HG02840 (cell line): Measurements from ENCODE around the gene WIPF3.
"Not testable (repeated sequence)": the region's sequence is repeated elsewhere in the genome, so short reads cannot be mapped to it uniquely, and the experiment has no call there.

ENCODE experiments used
- ATAC-seq: cut with Tn5 transposase; IDR thresholded peaks from one replicate; pipeline ENCODE4 v1.9.1; 2021; ENCODE audit warnings: mild to moderate bottlenecking, moderate library complexity, moderate number of reproducible peaks; ENCODE audit not compliant: unreplicated experiment, low FRiP score

The WIPF3 gene

DNA sequence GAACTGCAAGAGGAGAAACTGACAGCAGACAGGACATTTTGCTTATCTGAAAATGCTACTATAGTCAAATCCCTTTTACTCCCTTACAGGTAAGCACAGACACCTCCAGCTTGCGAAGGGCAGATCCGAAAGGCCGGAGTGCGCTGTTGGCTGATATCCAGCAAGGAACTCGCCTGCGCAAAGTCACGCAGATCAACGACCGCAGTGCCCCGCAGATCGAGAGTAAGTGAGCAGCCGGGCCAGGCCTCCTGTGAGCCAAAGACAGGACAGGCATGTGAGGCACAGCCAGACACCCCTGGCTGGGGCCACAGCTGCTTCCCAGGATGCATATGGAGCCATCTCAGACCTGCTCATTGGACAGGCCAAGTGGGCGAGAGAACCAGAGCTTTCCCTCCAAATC is 69.4 kb downstream of the WIPF3 start:
- ATAC-seq: no peak

DNA sequence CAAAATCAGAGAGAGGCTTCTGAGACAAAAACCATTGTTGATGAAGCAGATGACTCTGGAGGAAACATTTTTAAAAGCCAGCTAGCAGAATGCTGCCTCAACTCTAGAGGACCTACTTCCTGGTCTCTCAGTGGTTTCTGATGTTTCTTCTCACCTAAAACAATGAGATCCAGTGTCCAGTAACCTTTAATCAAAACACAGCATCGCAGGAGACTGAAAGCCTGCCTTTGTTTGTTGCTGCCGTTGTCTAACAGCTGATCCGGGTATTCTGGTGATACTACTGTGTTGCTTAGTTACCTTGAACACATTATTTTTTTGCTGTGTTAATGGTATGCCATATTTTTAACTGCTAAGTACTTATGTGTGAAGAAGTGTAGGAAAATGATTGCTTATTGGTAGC is 70.9 kb downstream of the WIPF3 start:
- ATAC-seq: no peak

DNA sequence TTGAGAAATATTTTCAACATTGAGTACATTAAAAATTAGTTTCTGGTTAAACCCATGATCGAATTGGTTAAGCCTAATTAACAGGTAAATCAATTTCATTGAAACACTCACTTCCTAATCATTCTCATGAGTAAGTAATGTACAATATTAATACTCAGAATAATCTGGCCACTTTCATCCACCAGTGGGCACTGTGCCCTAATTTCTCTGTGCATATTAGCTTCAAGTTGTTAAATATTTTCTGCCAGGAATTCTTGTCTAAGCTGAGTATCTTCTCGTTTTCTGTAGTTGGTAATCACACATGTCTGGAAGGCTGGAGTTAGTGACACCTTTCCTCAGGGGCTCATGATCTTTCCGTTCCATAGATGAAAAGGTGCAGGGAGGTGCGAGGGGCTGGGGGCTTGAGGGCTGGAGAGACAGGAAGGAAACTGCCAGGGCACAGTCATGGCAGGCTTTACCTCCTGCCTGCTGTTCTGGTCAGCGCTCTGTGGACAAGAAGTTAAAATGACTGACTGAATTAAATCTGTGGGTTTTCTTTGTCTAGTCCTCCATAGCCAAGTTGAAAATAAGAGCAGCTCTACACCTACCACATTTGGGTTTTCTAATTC is 71.9 kb downstream of the WIPF3 start:
- ATAC-seq: no peak

DNA sequence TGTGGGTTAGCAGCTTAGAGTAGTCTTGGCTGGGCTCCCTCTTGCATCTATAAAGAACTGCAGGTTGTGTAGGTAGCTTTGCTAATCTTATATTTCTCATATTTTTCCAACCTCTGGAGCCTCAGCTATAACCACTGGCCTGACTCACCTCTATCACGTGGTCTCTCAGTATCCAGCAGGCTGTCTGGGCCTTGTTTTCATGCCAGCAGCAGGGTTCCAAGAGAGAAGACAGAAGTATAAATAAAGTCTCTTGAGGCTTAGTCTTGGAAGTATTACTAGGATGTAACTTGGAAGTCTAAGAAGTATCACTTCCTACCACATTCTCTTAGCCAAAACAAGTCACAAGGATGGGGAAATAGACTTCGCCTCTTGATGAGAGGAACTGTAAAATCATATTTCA is 73.3 kb downstream of the WIPF3 start:
- ATAC-seq: no peak

DNA sequence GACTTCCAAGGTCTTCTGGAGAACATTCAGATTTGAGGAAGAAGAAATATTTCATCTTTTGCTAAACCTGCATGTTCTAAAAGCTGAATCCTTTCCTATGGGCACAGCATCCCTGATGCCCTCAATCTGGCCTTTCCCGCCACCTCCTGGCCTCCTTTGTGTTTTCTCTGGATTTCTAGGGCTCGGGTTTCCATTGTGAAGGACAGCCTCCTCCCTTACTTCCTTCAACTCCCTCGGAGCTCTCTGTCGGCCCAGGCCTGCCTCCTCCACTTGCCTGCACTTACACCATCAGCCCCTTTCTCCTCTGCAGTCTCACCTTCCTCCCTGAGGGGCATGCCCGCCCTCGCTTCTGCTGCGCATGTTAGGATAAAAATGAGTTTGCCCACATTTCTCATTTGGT is 75.4 kb downstream of the WIPF3 start:
- ATAC-seq: no peak

DNA sequence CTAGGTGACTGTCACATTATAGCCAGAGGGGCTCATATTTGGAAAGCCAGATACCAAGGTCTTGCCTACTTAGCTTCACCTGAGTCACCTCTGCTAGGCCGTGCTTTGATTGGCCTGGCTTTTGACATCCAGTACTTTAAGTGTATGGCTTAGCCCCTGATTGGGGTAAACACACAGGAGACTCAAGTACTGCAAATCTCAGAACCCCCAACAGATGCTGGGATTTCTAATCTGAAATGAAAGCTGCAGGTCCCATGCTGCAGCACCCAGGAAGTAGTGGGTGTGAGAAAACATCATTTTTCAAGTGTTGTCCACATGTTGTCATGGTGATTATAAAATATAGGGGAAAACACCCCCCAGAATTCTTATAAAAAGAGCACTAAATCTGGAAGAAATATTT is 76.2 kb downstream of the WIPF3 start:
- ATAC-seq: no peak

DNA sequence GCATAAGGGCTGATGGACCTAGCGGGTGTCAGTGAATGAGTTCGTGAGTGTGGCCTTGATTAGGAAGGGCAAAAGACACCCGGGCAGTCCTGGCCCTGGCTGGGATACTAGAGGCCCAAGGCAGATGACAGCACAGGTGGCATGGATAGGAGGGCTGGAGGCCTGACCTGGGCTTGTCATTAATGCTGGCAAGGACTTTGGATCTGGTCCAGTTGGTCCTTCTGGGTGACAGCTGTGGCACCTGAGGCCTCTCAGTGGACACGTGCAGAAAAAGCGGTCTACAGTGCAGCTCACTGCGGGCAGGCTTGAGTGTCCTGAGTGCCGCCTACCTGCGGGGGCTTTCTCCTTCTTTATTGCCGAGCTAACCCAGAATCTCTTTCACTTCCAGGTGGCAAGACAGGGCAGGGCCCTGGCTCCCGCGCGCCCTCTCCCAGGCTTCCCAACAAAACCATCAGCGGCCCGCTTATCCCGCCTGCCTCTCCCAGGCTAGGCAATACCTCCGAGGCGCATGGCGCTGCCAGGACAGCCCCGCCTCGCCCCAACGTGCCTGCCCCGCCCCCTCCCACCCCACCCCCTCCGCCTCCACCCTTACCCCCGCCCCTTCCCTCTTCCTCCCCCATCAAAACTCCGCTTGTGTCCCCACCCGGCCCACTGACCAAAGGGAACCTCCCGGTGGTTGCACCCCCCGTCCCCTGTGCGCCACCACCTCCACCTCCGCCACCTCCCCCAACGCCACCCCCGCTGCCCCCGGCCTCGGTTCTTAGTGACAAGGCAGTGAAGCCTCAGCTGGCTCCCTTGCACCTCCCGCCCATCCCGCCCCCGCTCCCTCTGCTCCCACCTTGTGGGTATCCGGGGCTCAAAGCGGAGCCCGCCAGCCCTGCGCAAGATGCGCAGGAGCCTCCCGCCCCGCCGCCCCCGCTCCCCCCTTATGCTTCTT is 77.4 kb downstream of the WIPF3 start:
- no peak for ATAC-seq

DNA sequence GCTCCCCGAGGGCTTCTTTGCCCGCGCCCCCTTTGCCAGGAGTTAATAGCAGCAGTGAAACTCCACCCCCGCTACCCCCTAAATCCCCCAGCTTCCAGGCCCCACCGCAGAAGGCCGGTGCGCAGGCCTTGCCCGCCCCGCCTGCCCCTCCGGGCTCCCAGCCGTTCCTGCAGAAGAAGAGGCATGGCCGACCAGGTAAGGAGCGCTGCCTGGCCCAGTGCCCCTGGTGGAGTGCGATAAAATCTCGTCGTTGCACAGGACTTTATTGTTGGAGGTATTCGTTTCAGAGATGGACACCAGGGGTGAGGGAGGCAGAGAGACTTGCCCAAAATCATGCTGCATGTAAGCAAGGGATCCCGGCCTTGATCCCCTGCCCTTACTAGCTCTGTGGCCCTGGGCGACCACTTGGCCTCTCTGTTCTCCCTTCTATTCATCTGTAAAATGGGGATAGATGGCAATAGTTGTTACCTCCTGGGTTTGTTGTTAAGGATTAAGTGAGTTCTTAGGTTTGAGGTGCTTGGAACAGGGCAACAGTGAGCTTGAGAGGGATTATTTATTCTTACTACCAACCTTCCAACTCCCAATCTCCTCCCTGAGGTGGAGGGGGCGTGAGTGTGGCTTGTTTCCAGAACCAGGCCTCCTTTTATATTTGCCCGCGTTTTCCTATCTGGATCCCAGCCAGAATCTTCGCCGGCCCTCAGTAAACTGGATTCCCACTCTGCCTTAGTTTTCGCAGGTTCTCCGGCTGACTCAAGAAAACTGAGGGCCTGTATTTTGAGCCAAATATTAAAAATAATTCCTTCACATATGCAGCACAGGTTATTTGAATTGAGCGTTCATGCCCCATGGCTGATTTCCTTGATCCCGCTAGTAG is 78.3 kb downstream of the WIPF3 start:
- ATAC-seq: no peak

DNA sequence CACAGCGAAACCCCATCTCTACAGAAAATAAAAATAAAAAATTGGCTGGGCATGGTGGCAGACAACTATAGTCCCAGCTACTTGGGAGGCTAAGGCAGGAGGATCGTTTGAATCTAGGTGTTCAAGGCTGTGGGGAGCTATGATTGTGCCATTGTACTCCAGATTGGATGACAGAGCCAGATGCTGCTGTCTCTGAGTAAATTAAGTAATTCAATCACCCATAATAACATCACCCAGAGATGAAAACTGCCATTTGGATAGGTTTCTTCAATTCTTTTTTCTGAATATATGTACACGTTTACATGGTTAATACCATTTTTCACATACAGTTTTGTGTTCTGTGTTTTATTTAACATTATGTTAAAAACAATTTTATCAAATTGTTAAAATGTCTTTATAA is 79.3 kb downstream of the WIPF3 start:
- no peak for ATAC-seq

DNA sequence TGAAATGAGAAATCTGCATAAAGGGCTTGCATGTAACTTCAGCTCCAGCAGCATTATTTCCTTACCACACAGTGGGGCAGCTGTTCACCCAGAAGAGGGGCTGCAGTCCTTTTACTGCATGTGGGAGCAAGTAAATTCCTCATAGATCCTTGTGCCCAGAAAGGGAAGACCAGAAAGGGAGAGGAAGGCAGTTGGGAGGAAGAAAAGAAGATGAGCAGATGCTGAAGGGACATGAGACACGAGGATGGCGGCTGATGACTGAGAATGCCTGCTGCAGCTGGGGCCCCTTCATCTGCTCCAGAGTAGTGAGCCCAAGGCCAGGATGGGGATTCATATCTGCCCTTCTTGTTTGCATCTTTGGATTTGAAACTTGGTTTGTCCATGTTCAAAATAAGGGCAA is 80.5 kb downstream of the WIPF3 start:
- no peak for ATAC-seq

DNA sequence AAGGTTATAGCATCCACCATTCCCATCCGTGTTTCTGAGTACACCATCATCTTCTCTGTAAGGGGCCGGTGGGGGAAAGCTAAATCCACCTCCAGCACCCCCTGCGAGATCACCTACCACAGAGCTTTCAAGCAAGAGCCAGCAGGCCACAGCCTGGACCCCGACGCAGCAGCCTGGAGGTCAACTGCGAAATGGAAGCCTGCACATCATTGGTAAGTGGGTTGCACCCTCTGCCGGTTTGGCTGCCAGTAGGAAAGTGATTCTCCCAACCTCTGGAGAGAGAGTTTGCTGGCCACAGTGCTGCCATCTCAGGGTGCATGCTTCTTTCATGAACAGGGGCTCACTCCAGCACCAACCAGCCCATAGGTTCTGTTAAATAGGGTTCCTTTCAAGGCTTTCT is 81.7 kb downstream of the WIPF3 start:
- no peak for ATAC-seq

DNA sequence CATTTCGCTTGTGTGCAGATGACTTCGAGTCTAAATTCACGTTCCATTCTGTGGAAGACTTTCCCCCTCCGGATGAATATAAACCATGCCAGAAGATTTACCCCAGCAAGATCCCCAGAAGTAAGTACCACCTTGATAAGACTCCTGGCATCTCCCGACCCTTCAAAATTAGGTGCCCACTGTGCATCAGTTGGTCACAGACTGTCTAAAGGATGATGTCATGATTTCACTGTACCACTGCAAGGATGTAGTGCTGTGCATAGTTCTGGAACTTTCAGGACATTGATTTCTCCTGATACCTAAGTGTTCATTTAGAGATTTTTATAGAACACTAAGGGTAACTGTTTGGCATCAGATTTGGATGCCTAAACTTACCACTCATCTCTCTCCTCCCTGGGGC is 83.0 kb downstream of the WIPF3 start:
- ATAC-seq: no peak

DNA sequence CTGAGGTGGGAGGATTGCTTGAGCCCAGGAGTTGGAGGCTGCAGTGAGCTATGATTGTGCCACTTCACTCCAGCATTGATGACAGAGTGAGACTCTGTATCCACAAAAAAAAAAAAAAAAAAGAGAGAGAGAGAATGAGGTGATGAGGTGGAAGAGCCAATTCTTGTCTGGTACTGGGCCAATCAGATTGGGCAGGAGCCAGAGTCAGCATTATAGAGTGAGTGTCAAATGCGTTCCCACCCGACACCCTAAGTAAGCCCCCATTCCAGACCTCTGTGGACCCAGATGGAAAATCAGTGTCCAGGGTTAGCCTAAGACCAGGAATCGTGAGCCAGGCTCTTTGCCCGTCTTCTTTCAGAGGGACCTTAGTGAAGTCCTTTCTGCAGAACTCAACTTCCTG is 83.9 kb downstream of the WIPF3 start:
- ATAC-seq: no peak

DNA sequence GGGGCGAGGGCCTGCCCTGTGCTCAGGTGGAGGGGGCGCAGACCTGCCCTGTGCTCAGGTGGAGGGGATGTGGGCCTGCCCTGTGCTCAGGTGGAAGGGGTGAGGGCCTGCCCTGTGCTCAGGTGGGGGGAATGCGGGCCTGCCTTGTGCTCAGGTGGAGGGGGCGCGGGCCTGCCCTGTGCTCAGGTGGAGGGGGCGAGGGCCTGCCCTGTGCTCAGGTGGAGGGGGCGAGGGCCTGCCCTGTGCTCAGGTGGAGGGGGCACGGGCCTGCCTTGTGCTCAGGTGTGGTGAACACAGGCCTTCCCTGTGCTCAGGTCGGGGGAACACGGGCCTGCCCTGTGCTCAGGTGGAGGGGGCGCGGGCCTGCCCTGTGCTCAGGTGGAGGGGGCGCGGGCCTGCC is 84.5 kb downstream of the WIPF3 start:
- not testable (repeated sequence) for ATAC-seq

DNA sequence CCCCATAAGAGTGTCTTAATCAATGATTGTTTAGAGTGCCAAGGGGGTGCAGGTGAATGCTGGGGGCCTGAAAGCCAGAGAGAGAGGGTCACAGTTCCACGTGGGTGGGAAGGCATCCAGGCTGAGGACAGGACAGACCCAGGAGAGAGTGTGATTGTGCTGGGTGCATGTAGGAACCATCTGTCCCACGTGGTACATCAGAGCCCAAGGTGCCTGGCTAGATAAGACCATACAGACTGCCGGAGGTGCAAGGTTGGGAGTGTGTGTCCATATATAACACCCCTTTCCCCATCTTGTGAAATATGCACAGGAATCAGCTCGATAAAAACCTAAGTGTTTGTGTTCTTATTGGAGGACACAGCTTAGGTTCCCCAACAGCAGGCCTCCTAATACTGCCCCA is 85.5 kb downstream of the WIPF3 start:
- no peak for ATAC-seq

DNA sequence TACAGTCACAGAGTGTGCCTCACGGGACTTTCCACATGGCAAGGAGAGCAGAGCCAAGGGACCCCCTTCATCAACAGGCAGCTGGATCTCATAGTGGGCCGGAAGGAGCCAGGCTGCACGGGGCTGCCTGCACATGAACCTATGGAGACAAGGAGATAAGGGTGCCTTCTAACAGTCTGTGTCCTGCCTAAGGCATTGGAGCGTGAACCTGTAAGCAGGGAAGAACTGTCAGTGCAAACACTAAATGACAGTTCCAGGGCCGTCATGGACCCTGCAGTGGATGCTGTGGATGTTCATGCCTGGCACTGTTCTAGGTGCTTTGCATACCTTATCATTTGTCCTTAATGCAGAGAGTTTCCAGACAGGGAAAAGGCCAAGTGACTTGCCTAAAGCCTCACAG is 85.9 kb downstream of the WIPF3 start:
- ATAC-seq: no peak

DNA sequence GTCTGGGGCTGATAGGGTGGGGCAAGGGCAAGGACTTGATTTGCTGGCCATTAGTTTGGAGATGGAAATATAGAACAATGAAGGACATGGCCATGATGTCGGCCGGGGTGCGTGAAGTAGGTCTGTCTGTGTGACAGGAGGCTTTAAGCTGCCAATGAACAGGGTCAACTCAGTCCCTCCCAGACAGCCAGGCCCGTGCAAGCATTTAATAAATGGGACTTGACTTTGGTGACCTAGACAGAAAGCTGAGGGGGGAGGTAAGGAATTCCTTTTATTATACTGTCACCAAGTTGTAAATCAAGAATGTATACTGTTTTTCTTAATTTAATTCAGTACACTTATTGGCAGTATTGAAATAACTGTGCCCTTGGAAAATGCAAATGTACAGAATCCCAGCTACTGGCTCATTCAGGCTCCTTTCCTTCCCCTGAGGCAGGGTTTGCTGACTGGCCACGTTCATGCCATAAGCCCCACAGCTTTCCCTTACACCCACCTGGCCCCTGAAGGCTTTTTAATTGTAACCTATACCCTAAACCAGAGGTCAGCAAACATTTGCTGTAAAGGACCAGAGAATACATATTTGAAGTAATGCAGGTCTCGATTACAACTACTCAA is 87.2 kb downstream of the WIPF3 start:
- no peak for ATAC-seq

DNA sequence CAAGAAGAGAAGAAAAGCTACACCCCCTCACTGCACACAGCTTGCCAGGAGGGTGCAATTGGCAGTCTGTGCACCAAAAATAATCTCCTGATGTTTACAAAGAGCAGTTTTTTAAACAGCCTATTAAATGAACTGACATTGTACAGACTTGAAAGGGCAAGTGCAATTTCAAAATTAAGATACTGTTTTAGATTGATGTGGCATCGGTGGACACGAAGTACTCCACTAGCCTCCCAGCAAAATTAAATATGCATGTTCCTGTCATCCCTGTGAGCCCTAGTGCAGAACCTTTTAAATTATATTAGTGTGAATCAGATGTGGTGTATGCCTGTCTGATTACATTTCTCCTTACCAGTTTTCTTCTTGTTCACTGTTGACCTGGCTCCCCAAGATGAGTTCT is 87.9 kb downstream of the WIPF3 start:
- ATAC-seq: no peak

DNA sequence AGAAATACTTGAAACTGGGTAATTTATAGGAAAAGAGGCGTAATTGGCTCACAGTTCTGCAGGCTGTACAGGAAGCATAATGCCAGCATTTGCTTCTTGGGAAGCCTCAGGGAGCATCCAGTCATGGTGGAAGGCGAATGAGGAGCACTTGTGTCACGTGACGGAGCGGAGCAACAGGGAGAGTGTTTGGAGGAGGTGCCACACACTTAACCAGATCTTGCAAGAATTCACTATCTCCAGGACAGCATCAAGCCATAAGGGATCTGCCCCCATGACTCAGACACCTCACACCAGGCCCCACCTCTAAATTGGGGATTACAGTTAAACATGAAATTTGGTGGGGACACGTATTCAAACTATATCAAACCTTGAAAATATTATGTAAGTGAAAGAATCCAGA is 89.3 kb downstream of the WIPF3 start:
- ATAC-seq: no peak

DNA sequence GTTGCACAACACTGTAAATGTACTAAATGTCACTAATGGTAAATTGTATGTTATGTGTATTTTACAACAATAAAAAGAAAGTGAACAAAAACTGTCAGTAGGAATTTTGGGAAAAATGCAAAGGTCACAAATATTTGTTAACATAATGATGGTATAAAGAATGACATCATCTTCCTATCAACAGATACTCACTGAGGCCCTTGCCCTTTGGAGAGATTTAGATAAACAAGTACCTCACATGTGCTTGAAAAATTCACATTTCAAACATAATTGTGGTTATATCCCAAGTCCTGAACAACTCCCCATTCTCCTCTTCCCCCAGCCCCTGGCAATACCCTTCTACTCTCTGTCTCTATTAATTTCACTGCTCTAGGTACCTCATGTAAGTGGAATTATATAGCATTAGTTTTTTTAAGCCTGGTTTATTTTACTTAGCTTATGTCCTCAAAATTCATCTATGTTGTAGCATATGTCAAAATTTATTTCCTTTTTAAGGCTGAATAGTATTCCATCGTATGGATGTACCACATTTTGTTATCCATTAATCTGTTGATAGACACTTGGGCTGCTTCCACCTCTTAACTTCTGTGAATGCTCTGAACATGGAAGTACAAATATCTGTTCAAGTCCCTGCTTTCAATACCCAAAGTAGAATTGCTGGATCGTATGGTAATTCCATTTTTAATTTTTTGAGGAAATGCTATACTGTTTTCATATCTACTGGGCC is 90.5 kb downstream of the WIPF3 start:
- ATAC-seq: no peak
